ENCODE results near the gene CLCN1. TPM values are rescaled to one million over a fixed set of nuclear protein-coding genes. Genes with fewer than 3 reads are reported as not detected.

CLCN1 gene
- total RNA-seq, 4 donors from 2014 or later = 0.92 to 2.9 (median 1.7) TPM

DNA sequence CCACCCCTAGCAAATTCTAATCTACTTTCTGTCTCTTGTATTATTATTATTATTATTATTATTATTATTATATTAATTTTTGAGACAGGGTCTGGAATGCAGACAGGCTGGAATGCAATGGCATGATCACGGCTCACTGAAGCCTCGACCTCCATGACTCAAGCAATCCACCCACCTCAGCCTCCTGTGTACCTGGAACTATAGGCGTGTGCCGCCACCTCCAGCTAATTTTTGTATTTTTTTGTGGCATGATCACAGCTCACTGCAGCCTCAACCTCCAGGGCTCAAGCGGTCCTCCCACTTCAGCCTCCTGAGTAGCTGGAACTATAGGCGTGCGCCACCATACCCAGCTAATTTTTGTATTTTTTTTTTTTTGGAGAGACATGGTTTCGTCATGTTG lies 33.8 kb upstream of the CLCN1 start:
- DNase-seq (no peak), ATAC-seq (no peak)
- Histone ChIP-seq H3K9me3 (no peaks in the 10 kb centered on the region), H3K4me1 (peaks cover 4 to 6% of the 10 kb centered on the region in 2 donors), H3K27me3 (no peaks in the 10 kb centered on the region), H3K4me3 (no peak overlapping the region), H3K36me3 (no peaks in the 10 kb centered on the region), H3K27ac (no peak overlapping the region)
- no peak for TF ChIP-seq POLR2A (IDR thresholded peaks at IDR 0.05)
- TF ChIP-seq, protein P1, sequence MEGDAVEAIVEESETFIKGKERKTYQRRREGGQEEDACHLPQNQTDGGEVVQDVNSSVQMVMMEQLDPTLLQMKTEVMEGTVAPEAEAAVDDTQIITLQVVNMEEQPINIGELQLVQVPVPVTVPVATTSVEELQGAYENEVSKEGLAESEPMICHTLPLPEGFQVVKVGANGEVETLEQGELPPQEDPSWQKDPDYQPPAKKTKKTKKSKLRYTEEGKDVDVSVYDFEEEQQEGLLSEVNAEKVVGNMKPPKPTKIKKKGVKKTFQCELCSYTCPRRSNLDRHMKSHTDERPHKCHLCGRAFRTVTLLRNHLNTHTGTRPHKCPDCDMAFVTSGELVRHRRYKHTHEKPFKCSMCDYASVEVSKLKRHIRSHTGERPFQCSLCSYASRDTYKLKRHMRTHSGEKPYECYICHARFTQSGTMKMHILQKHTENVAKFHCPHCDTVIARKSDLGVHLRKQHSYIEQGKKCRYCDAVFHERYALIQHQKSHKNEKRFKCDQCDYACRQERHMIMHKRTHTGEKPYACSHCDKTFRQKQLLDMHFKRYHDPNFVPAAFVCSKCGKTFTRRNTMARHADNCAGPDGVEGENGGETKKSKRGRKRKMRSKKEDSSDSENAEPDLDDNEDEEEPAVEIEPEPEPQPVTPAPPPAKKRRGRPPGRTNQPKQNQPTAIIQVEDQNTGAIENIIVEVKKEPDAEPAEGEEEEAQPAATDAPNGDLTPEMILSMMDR (IDR thresholded peaks at IDR 0.05 in 4 of 5, conservative IDR thresholded peaks at IDR 0.05 in 1 of 5) = no peak
- in situ Hi-C loops (cut with MboI; ENCODE audit: low sequenced_read_pairs in 4 of 4) (loop anchor here in 1 of 4 donors (25.0 kb wide), 1 partner anchor 605 kb away; no protein-coding TSS in a partner anchor), intact Hi-C loops (cut with DNase I; ENCODE audit: low total_unique reads) (no loop called here)

DNA sequence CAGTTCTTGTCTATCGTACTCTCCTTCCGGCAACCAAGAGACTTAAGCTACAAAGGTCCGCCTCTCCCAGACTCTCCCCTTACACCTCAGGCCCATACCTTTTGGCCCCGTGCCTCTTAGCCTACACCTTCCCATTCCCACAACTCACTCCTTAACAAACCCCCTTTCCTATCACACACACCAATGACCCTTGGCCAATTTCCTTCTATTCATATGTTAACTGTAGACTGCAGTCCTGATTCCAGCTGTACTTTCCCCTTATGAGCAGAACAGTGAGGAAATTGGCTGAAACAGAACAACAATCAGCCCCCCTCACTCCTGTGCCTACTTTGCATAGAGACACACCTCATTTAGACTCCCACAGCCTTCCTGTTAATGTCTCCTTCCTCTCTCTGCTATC lies 32.5 kb upstream of the CLCN1 start:
- Histone ChIP-seq H3K27me3 (no peaks in the 10 kb centered on the region), H3K27ac (peak overlapping the region in 1 of 4 donors; percentile 11)
- intact Hi-C loops (cut with DNase I; ENCODE audit: low total_unique reads) = no loop called here

DNA sequence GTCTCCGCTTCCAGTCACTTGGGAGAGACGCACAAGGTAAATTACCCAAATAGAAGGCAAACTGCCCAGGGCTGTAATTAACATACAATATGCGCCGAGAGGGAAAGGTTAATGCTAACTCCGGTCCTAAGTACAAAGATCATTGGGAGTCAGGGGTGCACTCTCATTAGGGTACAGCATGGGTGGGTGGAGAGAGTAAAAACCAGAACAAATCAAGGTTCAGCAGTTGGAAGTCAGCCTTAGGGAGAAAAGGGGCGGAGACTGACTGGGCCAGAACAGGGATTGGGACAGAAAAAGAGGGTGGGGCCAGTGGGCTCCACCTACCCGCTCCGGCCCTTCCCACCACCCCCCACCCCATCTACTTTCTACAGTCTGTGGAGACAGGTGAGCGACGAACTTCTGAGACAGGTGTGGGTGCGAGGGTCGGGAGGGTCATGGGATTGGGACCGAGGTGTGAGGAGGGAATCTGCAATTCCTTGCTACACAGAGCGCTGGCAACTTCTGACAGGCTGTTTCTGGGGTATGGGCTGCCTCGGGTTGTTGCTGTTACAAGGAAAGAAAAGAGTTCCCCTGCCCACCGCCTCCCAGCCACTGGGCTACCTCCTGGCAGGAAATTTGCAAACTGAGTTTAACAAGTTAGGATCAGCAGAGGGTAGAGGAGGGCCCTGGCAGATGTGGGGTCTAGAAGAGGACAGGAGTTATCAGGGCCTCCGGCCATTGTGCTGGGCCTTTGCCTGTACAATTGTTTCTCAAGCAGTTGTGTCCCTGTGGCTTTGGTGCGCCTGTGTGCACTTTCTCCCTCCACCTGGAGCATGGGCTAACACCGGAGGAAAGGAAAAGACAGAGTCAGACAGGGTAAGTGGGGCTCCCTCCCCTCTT lies 31.1 kb upstream of the CLCN1 start, which contains the start of gene TMEM139:
Gene TMEM139, plus strand, starts transcription at position 368 of the 879 bp plus-strand sequence. CDS start 1,000 bp downstream, outside the sequence.
- intact Hi-C loops (cut with DNase I; ENCODE audit: low total_unique reads) = no loop called here
- TF ChIP-seq, protein P1 (IDR thresholded peaks at IDR 0.05 in 4 of 5, conservative IDR thresholded peaks at IDR 0.05 in 1 of 5) = no peak
- no peak for TF ChIP-seq POLR2A (IDR thresholded peaks at IDR 0.05)
- peak within 1 kb of the TSS in 1 of 4 donors; percentile 11 for H3K27ac ChIP-seq
- ATAC-seq = no peak
- H3K36me3 ChIP-seq = no peaks in the 10 kb centered on the region
- in situ Hi-C loops (cut with MboI; ENCODE audit: low sequenced_read_pairs in 4 of 4) = loop anchor here in 1 of 4 donors (25.0 kb wide), 1 partner anchor 602 kb away; no protein-coding TSS in a partner anchor
- H3K4me3 ChIP-seq = no peak within 1 kb of the TSS
- no peaks in the 10 kb centered on the region for H3K9me3 ChIP-seq
- no peaks in the 10 kb centered on the region for H3K27me3 ChIP-seq
- peaks cover 9 to 17% of the 10 kb centered on the region in 2 donors for H3K4me1 ChIP-seq
- DNase-seq = no peak

More for the DNA sequence above, 32.5 kb upstream of the CLCN1 start:
- Histone ChIP-seq H3K9me3 (no peaks in the 10 kb centered on the region), H3K4me3 (no peak overlapping the region), H3K4me1 (peaks cover 4 to 9% of the 10 kb centered on the region in 2 donors), H3K36me3 (no peaks in the 10 kb centered on the region)
- in situ Hi-C loops (cut with MboI; ENCODE audit: low sequenced_read_pairs in 4 of 4) = loop anchor here in 1 of 4 donors (25.0 kb wide), 1 partner anchor 604 kb away; no protein-coding TSS in a partner anchor
- DNase-seq = no peak
- no peak for ATAC-seq
- TF ChIP-seq POLR2A (IDR thresholded peaks at IDR 0.05) = no peak
- TF ChIP-seq, protein P1 (IDR thresholded peaks at IDR 0.05 in 4 of 5, conservative IDR thresholded peaks at IDR 0.05 in 1 of 5) = no peak

DNA sequence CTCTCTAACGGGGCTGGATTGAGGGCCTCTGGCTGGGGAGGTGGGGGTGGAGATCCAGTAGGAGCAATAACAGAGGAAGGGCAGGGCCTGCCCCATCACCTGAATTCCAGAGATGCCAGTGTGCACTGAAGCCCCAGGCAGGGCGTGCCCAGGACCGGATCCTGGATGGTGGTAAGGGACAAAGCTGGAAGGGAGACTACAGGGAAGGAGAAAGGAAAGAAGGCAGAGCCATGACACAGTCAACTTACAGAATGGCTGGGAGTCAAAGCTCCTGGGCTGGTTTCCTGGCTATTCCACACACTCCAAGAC lies 30.5 kb upstream of the CLCN1 start:
- Histone ChIP-seq H3K27ac (no peak overlapping the region), H3K4me1 (peaks cover 15 to 23% of the 10 kb centered on the region in 2 donors), H3K27me3 (no peaks in the 10 kb centered on the region), H3K36me3 (no peaks in the 10 kb centered on the region), H3K9me3 (no peaks in the 10 kb centered on the region), H3K4me3 (no peak overlapping the region)
- no peak for TF ChIP-seq POLR2A (IDR thresholded peaks at IDR 0.05)
- TF ChIP-seq, protein P1 (IDR thresholded peaks at IDR 0.05 in 4 of 5, conservative IDR thresholded peaks at IDR 0.05 in 1 of 5) = no peak
- DNase-seq (no peak), ATAC-seq (no peak)
- in situ Hi-C loops (cut with MboI; ENCODE audit: low sequenced_read_pairs in 4 of 4) (loop anchor here in 1 of 4 donors (25.0 kb wide), 1 partner anchor 602 kb away; no protein-coding TSS in a partner anchor), intact Hi-C loops (cut with DNase I; ENCODE audit: low total_unique reads) (no loop called here)

All from gastrocnemius medialis (tissue), 4 donors.